ENCODE measurements around the gene APLP2.

APLP2 gene

GRCh38 chr11:130178441-130179339, 109.0 kb downstream of the APLP2 start:
- DNase-seq (ENCODE audit: low spot score in 2 of 2), result no peak
- Mint-ChIP-seq H3K27me3 (peaks cover 37% of the 10 kb centered on the region), H3K4me1 (no peaks in the 10 kb centered on the region), H3K36me3 (ENCODE audit: insufficient read depth) (no peaks in the 10 kb centered on the region), H3K27ac (ENCODE audit: low read depth) (no peak overlapping the region), H3K9me3 (peaks cover 5% of the 10 kb centered on the region), H3K4me3 (no peak overlapping the region)
- ATAC-seq (replicated peaks; ENCODE audit: extremely low read depth, poor library complexity, severe bottlenecking), result no peak

GRCh38 chr11:130179396-130180306, 110.0 kb downstream of the APLP2 start:
- Mint-ChIP-seq H3K4me3 (no peak overlapping the region), H3K27me3 (peaks cover 29% of the 10 kb centered on the region), H3K36me3 (ENCODE audit: insufficient read depth) (no peaks in the 10 kb centered on the region), H3K9me3 (peaks cover 4% of the 10 kb centered on the region), H3K27ac (ENCODE audit: low read depth) (no peak overlapping the region), H3K4me1 (no peaks in the 10 kb centered on the region)
- DNase-seq (ENCODE audit: low spot score in 2 of 2) (no peak), ATAC-seq (replicated peaks; ENCODE audit: extremely low read depth, poor library complexity, severe bottlenecking) (no peak)

GRCh38 chr11:130180491-130180890, 110.8 kb downstream of the APLP2 start:
- Mint-ChIP-seq H3K36me3 (ENCODE audit: insufficient read depth) (no peaks in the 10 kb centered on the region), H3K9me3 (no peaks in the 10 kb centered on the region), H3K27ac (ENCODE audit: low read depth) (no peak overlapping the region), H3K4me1 (no peaks in the 10 kb centered on the region), H3K27me3 (peaks cover 20% of the 10 kb centered on the region), H3K4me3 (no peak overlapping the region)
- no peak for ATAC-seq (replicated peaks; ENCODE audit: extremely low read depth, poor library complexity, severe bottlenecking)
- DNase-seq (ENCODE audit: low spot score in 2 of 2), result no peak

- no peak overlapping the region for H3K27ac Mint-ChIP-seq (ENCODE audit: low read depth)
- DNase-seq (ENCODE audit: low spot score in 2 of 2) (no peak), ATAC-seq (replicated peaks; ENCODE audit: extremely low read depth, poor library complexity, severe bottlenecking) (no peak)
- H3K4me3 Mint-ChIP-seq, result no peak overlapping the region
- no peaks in the 10 kb centered on the region for H3K36me3 Mint-ChIP-seq (ENCODE audit: insufficient read depth)
- H3K9me3 Mint-ChIP-seq, result no peaks in the 10 kb centered on the region
- peaks cover 18% of the 10 kb centered on the region for H3K27me3 Mint-ChIP-seq
- no peaks in the 10 kb centered on the region for H3K4me1 Mint-ChIP-seq
Measured at GRCh38 chr11:130180896-130181294, 111.2 kb downstream of the APLP2 start.

- no peak for ATAC-seq (replicated peaks; ENCODE audit: extremely low read depth, poor library complexity, severe bottlenecking)
- DNase-seq (ENCODE audit: low spot score in 2 of 2), result no peak
Measured at GRCh38 chr11:130181295-130182272, 111.9 kb downstream of the APLP2 start.

GRCh38 chr11:130183878-130184610, 114.3 kb downstream of the APLP2 start:
- Mint-ChIP-seq H3K4me3 (no peak overlapping the region), H3K27me3 (peaks cover 27% of the 10 kb centered on the region), H3K9me3 (no peaks in the 10 kb centered on the region), H3K36me3 (ENCODE audit: insufficient read depth) (no peaks in the 10 kb centered on the region), H3K4me1 (no peaks in the 10 kb centered on the region), H3K27ac (ENCODE audit: low read depth) (no peak overlapping the region)
- ATAC-seq (replicated peaks; ENCODE audit: extremely low read depth, poor library complexity, severe bottlenecking), result no peak
- DNase-seq (ENCODE audit: low spot score in 2 of 2), result no peak

More at GRCh38 chr11:130181295-130182272, 111.9 kb downstream of the APLP2 start:
- no peaks in the 10 kb centered on the region for H3K4me1 Mint-ChIP-seq
- H3K4me3 Mint-ChIP-seq, result no peak overlapping the region
- no peaks in the 10 kb centered on the region for H3K36me3 Mint-ChIP-seq (ENCODE audit: insufficient read depth)
- peaks cover 21% of the 10 kb centered on the region for H3K27me3 Mint-ChIP-seq
- H3K9me3 Mint-ChIP-seq, result no peaks in the 10 kb centered on the region
- H3K27ac Mint-ChIP-seq (ENCODE audit: low read depth), result no peak overlapping the region

- Mint-ChIP-seq H3K4me1 (no peaks in the 10 kb centered on the region), H3K4me3 (no peak overlapping the region), H3K27ac (ENCODE audit: low read depth) (no peak overlapping the region), H3K36me3 (ENCODE audit: insufficient read depth) (no peaks in the 10 kb centered on the region), H3K9me3 (no peaks in the 10 kb centered on the region), H3K27me3 (peaks cover 9% of the 10 kb centered on the region)
- DNase-seq (ENCODE audit: low spot score in 2 of 2) (no peak), ATAC-seq (replicated peaks; ENCODE audit: extremely low read depth, poor library complexity, severe bottlenecking) (no peak)
Measured at GRCh38 chr11:130187096-130187495, 117.4 kb downstream of the APLP2 start.

- Mint-ChIP-seq H3K36me3 (ENCODE audit: insufficient read depth) (no peaks in the 10 kb centered on the region), H3K27ac (ENCODE audit: low read depth) (no peak overlapping the region), H3K4me3 (no peak overlapping the region), H3K9me3 (no peaks in the 10 kb centered on the region), H3K27me3 (peaks cover 9% of the 10 kb centered on the region), H3K4me1 (no peaks in the 10 kb centered on the region)
- ATAC-seq (replicated peaks; ENCODE audit: extremely low read depth, poor library complexity, severe bottlenecking) (no peak), DNase-seq (ENCODE audit: low spot score in 2 of 2) (no peak)
Measured at GRCh38 chr11:130188047-130188446, 118.4 kb downstream of the APLP2 start.

- Mint-ChIP-seq H3K4me1 (no peaks in the 10 kb centered on the region), H3K27ac (ENCODE audit: low read depth) (no peak overlapping the region), H3K27me3 (peaks cover 9% of the 10 kb centered on the region), H3K36me3 (ENCODE audit: insufficient read depth) (no peaks in the 10 kb centered on the region), H3K9me3 (no peaks in the 10 kb centered on the region), H3K4me3 (no peak overlapping the region)
- DNase-seq (ENCODE audit: low spot score in 2 of 2), result no peak
- ATAC-seq (replicated peaks; ENCODE audit: extremely low read depth, poor library complexity, severe bottlenecking), result no peak
Measured at GRCh38 chr11:130188585-130189347, 119.1 kb downstream of the APLP2 start.

- Mint-ChIP-seq H3K27me3 (peaks cover 9% of the 10 kb centered on the region), H3K36me3 (ENCODE audit: insufficient read depth) (no peaks in the 10 kb centered on the region), H3K9me3 (no peaks in the 10 kb centered on the region), H3K4me3 (no peak overlapping the region), H3K27ac (ENCODE audit: low read depth) (no peak overlapping the region), H3K4me1 (no peaks in the 10 kb centered on the region)
- DNase-seq (ENCODE audit: low spot score in 2 of 2), result no peak
- ATAC-seq (replicated peaks; ENCODE audit: extremely low read depth, poor library complexity, severe bottlenecking), result no peak
Measured at GRCh38 chr11:130189492-130190210, 120.0 kb downstream of the APLP2 start.

All from central memory CD8-positive, alpha-beta T cell (primary cell).